ENCODE results near the gene MYO1D. TPM values are rescaled to one million over a fixed set of nuclear protein-coding genes. Genes with fewer than 3 reads are reported as not detected.

MYO1D gene
- total and polyA plus RNA-seq, 4 donors, result 4.5 to 22.9 (median 13.3) TPM

DNA sequence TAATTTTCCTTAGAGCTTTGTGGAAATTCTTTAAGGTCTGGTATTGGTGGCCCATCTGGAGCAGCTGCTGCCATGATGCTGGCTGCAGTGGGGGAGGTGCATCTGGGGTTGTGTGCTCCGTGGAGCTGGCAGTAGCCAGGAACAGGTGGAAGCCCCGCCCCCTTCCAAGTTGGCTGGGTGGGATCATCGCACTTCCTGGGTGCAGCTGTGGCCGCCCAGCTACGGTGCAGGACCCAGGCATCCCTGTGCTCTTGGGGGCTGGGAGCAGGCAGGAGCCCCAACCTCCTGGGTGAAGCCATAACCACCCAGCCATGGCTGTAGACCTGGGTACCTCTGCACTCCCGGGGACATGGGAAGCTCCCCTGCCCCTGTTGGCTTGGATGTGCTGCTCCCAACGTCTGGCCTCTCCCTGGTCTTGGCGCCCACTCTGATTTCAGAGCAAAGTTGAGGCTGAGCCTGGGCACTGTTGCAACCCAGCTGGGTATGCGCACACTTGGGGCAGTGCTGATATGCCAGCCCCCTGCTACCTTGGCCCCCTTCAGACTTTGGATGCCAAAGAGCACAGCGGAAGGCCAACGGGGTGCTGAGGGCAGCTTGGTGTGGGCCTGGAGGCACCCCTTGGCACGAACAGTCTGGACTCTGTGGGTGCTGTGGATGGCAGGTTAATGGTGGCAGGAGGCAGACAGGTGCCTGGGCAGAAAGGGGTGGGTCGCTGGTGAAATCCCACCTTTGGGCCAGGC lies 145.2 kb downstream of the MYO1D start:
- DNase-seq (ENCODE audit: low spot score), result no peak

DNA sequence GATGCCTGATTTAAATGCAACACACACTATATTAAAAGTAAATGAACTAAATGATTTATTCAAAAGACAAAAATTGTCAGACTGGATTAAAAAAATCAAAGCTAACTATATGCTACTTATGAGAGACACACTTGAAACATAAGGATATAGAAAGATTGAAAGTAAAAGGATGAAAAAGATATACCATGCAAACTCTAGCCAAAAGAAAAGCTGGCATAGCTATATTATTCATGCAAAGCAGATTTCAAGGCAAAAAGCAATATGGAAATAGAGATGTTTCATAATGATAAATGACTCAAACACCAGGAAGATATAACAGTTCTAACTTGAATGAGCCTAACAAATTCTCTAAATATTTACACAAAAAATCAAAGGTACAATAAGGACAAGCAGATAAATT lies 149.2 kb downstream of the MYO1D start:
- H3K36me3 ChIP-seq (ENCODE audit: control insufficient read depth in 4 of 4, insufficient read depth in 3 of 4, low read depth in 1 of 4, low read length in 3 of 4), result peaks cover 0 to 6% (median under 1%) of the 10 kb centered on the region in 4 donors
- H3K27ac ChIP-seq (ENCODE audit: low read depth in 1 of 2, low read length in 2 of 2), result no peak overlapping the region
- TF ChIP-seq NR2F2 (IDR thresholded peaks at IDR 0.05) (no peak), RAD21 (IDR thresholded peaks at IDR 0.05) (no peak), SP1 (IDR thresholded peaks at IDR 0.05) (no peak), HNF4G (IDR thresholded peaks at IDR 0.05) (no peak), HNF4A (conservative IDR thresholded peaks at IDR 0.05) (no peak), FOXA2 (IDR thresholded peaks at IDR 0.05) (no peak), FOXA1 (IDR thresholded peaks at IDR 0.05) (no peak), EGR1 (IDR thresholded peaks at IDR 0.05; ENCODE audit: low read depth in 2 of 2) (no peak), TAF1 (conservative IDR thresholded peaks at IDR 0.05) (no peak)
- TF ChIP-seq, protein P1, sequence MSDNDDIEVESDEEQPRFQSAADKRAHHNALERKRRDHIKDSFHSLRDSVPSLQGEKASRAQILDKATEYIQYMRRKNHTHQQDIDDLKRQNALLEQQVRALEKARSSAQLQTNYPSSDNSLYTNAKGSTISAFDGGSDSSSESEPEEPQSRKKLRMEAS (IDR thresholded peaks at IDR 0.05), result no peak
- TF ChIP-seq, protein P2, sequence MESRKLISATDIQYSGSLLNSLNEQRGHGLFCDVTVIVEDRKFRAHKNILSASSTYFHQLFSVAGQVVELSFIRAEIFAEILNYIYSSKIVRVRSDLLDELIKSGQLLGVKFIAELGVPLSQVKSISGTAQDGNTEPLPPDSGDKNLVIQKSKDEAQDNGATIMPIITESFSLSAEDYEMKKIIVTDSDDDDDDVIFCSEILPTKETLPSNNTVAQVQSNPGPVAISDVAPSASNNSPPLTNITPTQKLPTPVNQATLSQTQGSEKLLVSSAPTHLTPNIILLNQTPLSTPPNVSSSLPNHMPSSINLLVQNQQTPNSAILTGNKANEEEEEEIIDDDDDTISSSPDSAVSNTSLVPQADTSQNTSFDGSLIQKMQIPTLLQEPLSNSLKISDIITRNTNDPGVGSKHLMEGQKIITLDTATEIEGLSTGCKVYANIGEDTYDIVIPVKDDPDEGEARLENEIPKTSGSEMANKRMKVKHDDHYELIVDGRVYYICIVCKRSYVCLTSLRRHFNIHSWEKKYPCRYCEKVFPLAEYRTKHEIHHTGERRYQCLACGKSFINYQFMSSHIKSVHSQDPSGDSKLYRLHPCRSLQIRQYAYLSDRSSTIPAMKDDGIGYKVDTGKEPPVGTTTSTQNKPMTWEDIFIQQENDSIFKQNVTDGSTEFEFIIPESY (IDR thresholded peaks at IDR 0.05), result no peak
- TF ChIP-seq, protein P3, sequence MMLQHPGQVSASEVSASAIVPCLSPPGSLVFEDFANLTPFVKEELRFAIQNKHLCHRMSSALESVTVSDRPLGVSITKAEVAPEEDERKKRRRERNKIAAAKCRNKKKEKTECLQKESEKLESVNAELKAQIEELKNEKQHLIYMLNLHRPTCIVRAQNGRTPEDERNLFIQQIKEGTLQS (IDR thresholded peaks at IDR 0.05), result no peak
- no peak for DNase-seq (ENCODE audit: low spot score)
- H3K27me3 ChIP-seq (ENCODE audit: control insufficient read depth in 4 of 4, insufficient read depth in 4 of 4, low read length in 3 of 4), result no peaks in the 10 kb centered on the region
- H3K4me3 ChIP-seq (ENCODE audit: low read depth in 1 of 3, low read length in 3 of 3), result no peak overlapping the region
- no peak overlapping the region for H3K9ac ChIP-seq (ENCODE audit: low read depth in 1 of 2, low read length in 2 of 2)
- H3K9me3 ChIP-seq (ENCODE audit: control insufficient read depth in 4 of 4, low read length in 3 of 4), result peaks cover 0 to 4% (median 2%) of the 10 kb centered on the region in 4 donors
- H3K4me1 ChIP-seq (ENCODE audit: control insufficient read depth in 4 of 4, insufficient read depth in 4 of 4, low read length in 3 of 4), result no peaks in the 10 kb centered on the region

More for the DNA sequence above, 145.2 kb downstream of the MYO1D start:
- H3K36me3 ChIP-seq (ENCODE audit: control insufficient read depth in 4 of 4, insufficient read depth in 3 of 4, low read depth in 1 of 4, low read length in 3 of 4), result peaks cover 0 to 8% (median under 1%) of the 10 kb centered on the region in 4 donors
- no peak overlapping the region for H3K9ac ChIP-seq (ENCODE audit: low read depth in 1 of 2, low read length in 2 of 2)
- 96% methylated on average over 13 of the region's 13 CpGs for WGBS
- no peak overlapping the region for H3K4me3 ChIP-seq (ENCODE audit: low read depth in 1 of 3, low read length in 3 of 3)
- H3K27me3 ChIP-seq (ENCODE audit: control insufficient read depth in 4 of 4, insufficient read depth in 4 of 4, low read length in 3 of 4), result no peaks in the 10 kb centered on the region
- no peaks in the 10 kb centered on the region for H3K4me1 ChIP-seq (ENCODE audit: control insufficient read depth in 4 of 4, insufficient read depth in 4 of 4, low read length in 3 of 4)
- TF ChIP-seq GABPA (IDR thresholded peaks at IDR 0.05 in 1 of 2, conservative IDR thresholded peaks at IDR 0.05 in 1 of 2) (no peak), FOXA1 (IDR thresholded peaks at IDR 0.05) (no peak), RAD21 (IDR thresholded peaks at IDR 0.05) (no peak), JUND (IDR thresholded peaks at IDR 0.05) (no peak), TAF1 (conservative IDR thresholded peaks at IDR 0.05) (no peak), RXRA (IDR thresholded peaks at IDR 0.05) (no peak), HNF4G (IDR thresholded peaks at IDR 0.05) (no peak), HNF4A (conservative IDR thresholded peaks at IDR 0.05) (no peak), NR2F2 (IDR thresholded peaks at IDR 0.05) (no peak)
- TF ChIP-seq, protein P4, sequence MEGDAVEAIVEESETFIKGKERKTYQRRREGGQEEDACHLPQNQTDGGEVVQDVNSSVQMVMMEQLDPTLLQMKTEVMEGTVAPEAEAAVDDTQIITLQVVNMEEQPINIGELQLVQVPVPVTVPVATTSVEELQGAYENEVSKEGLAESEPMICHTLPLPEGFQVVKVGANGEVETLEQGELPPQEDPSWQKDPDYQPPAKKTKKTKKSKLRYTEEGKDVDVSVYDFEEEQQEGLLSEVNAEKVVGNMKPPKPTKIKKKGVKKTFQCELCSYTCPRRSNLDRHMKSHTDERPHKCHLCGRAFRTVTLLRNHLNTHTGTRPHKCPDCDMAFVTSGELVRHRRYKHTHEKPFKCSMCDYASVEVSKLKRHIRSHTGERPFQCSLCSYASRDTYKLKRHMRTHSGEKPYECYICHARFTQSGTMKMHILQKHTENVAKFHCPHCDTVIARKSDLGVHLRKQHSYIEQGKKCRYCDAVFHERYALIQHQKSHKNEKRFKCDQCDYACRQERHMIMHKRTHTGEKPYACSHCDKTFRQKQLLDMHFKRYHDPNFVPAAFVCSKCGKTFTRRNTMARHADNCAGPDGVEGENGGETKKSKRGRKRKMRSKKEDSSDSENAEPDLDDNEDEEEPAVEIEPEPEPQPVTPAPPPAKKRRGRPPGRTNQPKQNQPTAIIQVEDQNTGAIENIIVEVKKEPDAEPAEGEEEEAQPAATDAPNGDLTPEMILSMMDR (IDR thresholded peaks at IDR 0.05; ENCODE audit: low read depth, low read length, missing input control), result no peak
- TF ChIP-seq, protein P5, sequence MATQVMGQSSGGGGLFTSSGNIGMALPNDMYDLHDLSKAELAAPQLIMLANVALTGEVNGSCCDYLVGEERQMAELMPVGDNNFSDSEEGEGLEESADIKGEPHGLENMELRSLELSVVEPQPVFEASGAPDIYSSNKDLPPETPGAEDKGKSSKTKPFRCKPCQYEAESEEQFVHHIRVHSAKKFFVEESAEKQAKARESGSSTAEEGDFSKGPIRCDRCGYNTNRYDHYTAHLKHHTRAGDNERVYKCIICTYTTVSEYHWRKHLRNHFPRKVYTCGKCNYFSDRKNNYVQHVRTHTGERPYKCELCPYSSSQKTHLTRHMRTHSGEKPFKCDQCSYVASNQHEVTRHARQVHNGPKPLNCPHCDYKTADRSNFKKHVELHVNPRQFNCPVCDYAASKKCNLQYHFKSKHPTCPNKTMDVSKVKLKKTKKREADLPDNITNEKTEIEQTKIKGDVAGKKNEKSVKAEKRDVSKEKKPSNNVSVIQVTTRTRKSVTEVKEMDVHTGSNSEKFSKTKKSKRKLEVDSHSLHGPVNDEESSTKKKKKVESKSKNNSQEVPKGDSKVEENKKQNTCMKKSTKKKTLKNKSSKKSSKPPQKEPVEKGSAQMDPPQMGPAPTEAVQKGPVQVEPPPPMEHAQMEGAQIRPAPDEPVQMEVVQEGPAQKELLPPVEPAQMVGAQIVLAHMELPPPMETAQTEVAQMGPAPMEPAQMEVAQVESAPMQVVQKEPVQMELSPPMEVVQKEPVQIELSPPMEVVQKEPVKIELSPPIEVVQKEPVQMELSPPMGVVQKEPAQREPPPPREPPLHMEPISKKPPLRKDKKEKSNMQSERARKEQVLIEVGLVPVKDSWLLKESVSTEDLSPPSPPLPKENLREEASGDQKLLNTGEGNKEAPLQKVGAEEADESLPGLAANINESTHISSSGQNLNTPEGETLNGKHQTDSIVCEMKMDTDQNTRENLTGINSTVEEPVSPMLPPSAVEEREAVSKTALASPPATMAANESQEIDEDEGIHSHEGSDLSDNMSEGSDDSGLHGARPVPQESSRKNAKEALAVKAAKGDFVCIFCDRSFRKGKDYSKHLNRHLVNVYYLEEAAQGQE (IDR thresholded peaks at IDR 0.05), result no peak
- H3K27ac ChIP-seq (ENCODE audit: low read depth in 1 of 2, low read length in 2 of 2), result no peak overlapping the region
- peaks cover 0 to 4% (median 2%) of the 10 kb centered on the region in 4 donors for H3K9me3 ChIP-seq (ENCODE audit: control insufficient read depth in 4 of 4, low read length in 3 of 4)

All from liver (tissue), 9 donors.